Embryonic facial prominence (tissue), 1 donor: ENCODE measurements around the gene PHACTR1.
"Not testable (repeated sequence)": the region's sequence is repeated elsewhere in the genome, so short reads cannot be mapped to it uniquely, and the experiment has no call there.

Experiments
- DNase-seq: peaks from one replicate; pipeline ENCODE4 v3.0.0-alpha.2; 2016; ENCODE audit errors: extremely low spot score

PHACTR1 gene

GRCh38 chr6:13103169-13103568 lies 386.6 kb downstream of the PHACTR1 start:
- DNase-seq: no peak

GRCh38 chr6:13105139-13105538 lies 388.6 kb downstream of the PHACTR1 start:
- DNase-seq: no peak

- DNase-seq: no peak
These were observed 396.4 kb downstream of the PHACTR1 start for GRCh38 chr6:13112921-13113320.

GRCh38 chr6:13113376-13113775 lies 396.8 kb downstream of the PHACTR1 start:
- no peak for DNase-seq

GRCh38 chr6:13113981-13114593 lies 397.5 kb downstream of the PHACTR1 start:
- peak; percentile 61 for DNase-seq

GRCh38 chr6:13116155-13116554 lies 399.6 kb downstream of the PHACTR1 start:
- DNase-seq: no peak

GRCh38 chr6:13117570-13117969 lies 401.0 kb downstream of the PHACTR1 start:
- DNase-seq: no peak

- no peak for DNase-seq
These were observed 403.0 kb downstream of the PHACTR1 start for GRCh38 chr6:13119549-13119948.

- DNase-seq: no peak
These were observed 404.2 kb downstream of the PHACTR1 start for GRCh38 chr6:13120483-13121482.

- DNase-seq: no peak
These were observed 407.6 kb downstream of the PHACTR1 start for GRCh38 chr6:13124131-13124530.

GRCh38 chr6:13125841-13126240 lies 409.3 kb downstream of the PHACTR1 start:
- no peak for DNase-seq

GRCh38 chr6:13131935-13132661 lies 415.5 kb downstream of the PHACTR1 start:
- DNase-seq: no peak

- DNase-seq: not testable (repeated sequence)
These were observed 417.3 kb downstream of the PHACTR1 start for GRCh38 chr6:13133894-13134293.

GRCh38 chr6:13135152-13135551 lies 418.6 kb downstream of the PHACTR1 start:
- no peak for DNase-seq

- DNase-seq: no peak
These were observed 422.6 kb downstream of the PHACTR1 start for GRCh38 chr6:13139119-13139518.

- DNase-seq: no peak
These were observed 424.4 kb downstream of the PHACTR1 start for GRCh38 chr6:13140980-13141379.

- DNase-seq: no peak
These were observed 424.8 kb downstream of the PHACTR1 start for GRCh38 chr6:13141387-13141786.

GRCh38 chr6:13142611-13143010 lies 426.0 kb downstream of the PHACTR1 start:
- no peak for DNase-seq

- DNase-seq: no peak
These were observed 429.9 kb downstream of the PHACTR1 start for GRCh38 chr6:13146442-13146841.

- DNase-seq: no peak
These were observed 430.8 kb downstream of the PHACTR1 start for GRCh38 chr6:13147376-13147775.

- no peak for DNase-seq
These were observed 431.2 kb downstream of the PHACTR1 start for GRCh38 chr6:13147782-13148181.

GRCh38 chr6:13152764-13153163 lies 436.2 kb downstream of the PHACTR1 start:
- DNase-seq: no peak
